Glomerular visceral epithelial cell (primary cell): ENCODE results near the gene PDCL2.

Source experiments
- DNase-seq: peaks from one replicate; pipeline ENCODE4 v3.0.0-alpha.2; 2016; ENCODE audit errors: extremely low spot score

PDCL2 gene

GRCh38 chr4:55539658-55540057 lies 52.4 kb downstream of the PDCL2 start:
- no peak for DNase-seq

- no peak for DNase-seq
These were observed 53.5 kb downstream of the PDCL2 start for GRCh38 chr4:55538531-55538930.

GRCh38 chr4:55534306-55534705 lies 57.7 kb downstream of the PDCL2 start:
- DNase-seq, result no peak

- no peak for DNase-seq
These were observed 61.4 kb downstream of the PDCL2 start for GRCh38 chr4:55530691-55531090.

GRCh38 chr4:55530167-55530566 lies 61.9 kb downstream of the PDCL2 start:
- DNase-seq, result no peak

- DNase-seq, result no peak
These were observed 63.6 kb downstream of the PDCL2 start for GRCh38 chr4:55528491-55528890.

- no peak for DNase-seq
These were observed 67.0 kb downstream of the PDCL2 start for GRCh38 chr4:55524844-55525571.

GRCh38 chr4:55518442-55518841 lies 73.6 kb downstream of the PDCL2 start:
- DNase-seq, result no peak

GRCh38 chr4:55517526-55518229 lies 74.4 kb downstream of the PDCL2 start:
- DNase-seq, result no peak

- no peak for DNase-seq
These were observed 79.0 kb downstream of the PDCL2 start for GRCh38 chr4:55512922-55513571.

GRCh38 chr4:55512077-55512476 lies 80.0 kb downstream of the PDCL2 start:
- no peak for DNase-seq

GRCh38 chr4:55510685-55511084 lies 81.4 kb downstream of the PDCL2 start:
- no peak for DNase-seq

- no peak for DNase-seq
These were observed 82.8 kb downstream of the PDCL2 start for GRCh38 chr4:55509266-55509665.

GRCh38 chr4:55507612-55508011 lies 84.4 kb downstream of the PDCL2 start:
- no peak for DNase-seq
